Fibroblast of lung (primary cell): ENCODE data around the gene VEPH1.

Experiments
- EZH2 ChIP-seq: IDR thresholded peaks from 2 replicates; pipeline ENCODE4 v1.5.1; 2012; ENCODE audit warnings: low read length, control low read depth, mild to moderate bottlenecking; ENCODE audit errors: missing control alignments
- TF ChIP-seq, protein P1 (sequence below), 2 donors: IDR thresholded peaks in 1 of 2; conservative IDR thresholded peaks in 1 of 2; 1 replicate in 1 of 2; 2 replicates in 1 of 2; pipeline ENCODE4 v1.5.1; 2011 to 2012; ENCODE audit warnings: low read length in 2 of 2, control low read depth in 1 of 2, inconsistent platforms in 1 of 2, low read depth in 1 of 2, mild to moderate bottlenecking in 1 of 2

DNA sequence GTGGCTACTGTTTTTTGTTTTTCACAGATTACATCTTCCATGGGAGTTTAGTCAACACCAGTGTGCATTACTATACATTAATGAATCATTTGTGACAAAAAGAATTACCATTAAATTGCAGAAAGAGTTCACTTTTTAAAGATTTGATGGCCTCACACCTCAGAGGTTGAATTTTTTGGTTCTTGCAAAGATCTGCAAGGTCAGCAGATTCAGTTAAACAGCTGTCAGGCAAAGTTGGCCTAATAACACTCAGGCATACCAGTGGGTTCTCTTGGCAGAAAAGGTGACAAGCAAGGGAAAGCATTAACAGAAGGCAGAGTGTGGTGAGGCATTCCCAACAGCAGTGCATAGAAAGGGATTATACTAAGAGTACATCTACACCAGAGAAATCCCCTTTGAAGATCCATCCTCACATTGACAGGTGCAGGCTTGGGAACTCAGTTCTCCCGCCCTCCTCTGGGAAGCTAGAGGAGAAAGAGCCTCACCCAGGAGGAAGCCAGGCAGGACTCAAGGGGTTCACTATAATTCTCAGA lies 90.8 kb downstream of the VEPH1 start:
- TF ChIP-seq, protein P1, sequence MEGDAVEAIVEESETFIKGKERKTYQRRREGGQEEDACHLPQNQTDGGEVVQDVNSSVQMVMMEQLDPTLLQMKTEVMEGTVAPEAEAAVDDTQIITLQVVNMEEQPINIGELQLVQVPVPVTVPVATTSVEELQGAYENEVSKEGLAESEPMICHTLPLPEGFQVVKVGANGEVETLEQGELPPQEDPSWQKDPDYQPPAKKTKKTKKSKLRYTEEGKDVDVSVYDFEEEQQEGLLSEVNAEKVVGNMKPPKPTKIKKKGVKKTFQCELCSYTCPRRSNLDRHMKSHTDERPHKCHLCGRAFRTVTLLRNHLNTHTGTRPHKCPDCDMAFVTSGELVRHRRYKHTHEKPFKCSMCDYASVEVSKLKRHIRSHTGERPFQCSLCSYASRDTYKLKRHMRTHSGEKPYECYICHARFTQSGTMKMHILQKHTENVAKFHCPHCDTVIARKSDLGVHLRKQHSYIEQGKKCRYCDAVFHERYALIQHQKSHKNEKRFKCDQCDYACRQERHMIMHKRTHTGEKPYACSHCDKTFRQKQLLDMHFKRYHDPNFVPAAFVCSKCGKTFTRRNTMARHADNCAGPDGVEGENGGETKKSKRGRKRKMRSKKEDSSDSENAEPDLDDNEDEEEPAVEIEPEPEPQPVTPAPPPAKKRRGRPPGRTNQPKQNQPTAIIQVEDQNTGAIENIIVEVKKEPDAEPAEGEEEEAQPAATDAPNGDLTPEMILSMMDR (conservative IDR thresholded peaks at IDR 0.05 in 1 of 2, IDR thresholded peaks at IDR 0.05 in 1 of 2; ENCODE audit: low read depth in 1 of 2, low read length in 2 of 2): no peak
- TF ChIP-seq EZH2: no peak
